ENCODE data around the gene KIF18A.

KIF18A gene

GRCh38 chr11:28038775-28039174 is 69.2 kb downstream of the KIF18A start:
- no peak for DNase-seq

- DNase-seq, result no peak
Observed at GRCh38 chr11:28026634-28027290, 81.2 kb downstream of the KIF18A start.

DNA sequence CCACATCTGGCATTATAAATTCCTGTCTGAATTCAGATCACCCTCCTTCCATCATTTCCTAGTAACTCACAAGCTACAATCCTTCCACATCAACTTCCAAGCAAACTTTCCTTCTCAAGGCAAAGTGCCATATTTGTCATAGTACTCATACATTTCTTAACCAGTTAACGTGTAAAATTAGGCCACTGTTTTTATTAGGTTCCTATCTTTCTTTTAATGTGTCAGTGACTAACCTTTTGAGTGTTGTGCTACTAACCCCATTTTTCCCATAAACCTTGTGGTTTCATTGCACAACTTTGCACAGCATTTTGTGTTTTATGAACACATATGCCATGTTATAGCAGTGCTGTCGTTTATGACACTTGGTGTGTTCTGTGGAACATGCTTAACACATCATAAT is 90.1 kb downstream of the KIF18A start:
- DNase-seq, result no peak

GRCh38 chr11:28011813-28012212 is 96.1 kb downstream of the KIF18A start:
- DNase-seq, result no peak

- DNase-seq, result no peak
Observed at GRCh38 chr11:28009996-28010395, 98.0 kb downstream of the KIF18A start.

DNA sequence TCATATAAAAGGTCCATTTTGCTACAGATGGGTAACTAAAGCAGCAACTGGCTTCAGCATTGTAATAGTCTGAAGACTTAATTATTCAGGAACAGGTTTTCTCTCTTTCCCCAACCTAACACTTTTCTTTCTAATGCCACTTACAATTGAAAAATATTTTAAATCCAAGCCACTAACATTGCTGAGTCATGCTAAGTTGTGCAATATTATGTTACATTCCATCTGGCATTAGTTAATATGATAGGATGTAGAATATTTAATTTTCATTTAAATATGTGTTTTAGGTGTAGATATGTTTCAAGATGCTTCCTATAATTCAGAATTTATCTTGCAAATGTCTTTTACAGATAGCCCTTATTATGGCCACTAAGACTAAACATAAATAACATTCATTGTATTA is 98.6 kb downstream of the KIF18A start:
- DNase-seq, result no peak

DNA sequence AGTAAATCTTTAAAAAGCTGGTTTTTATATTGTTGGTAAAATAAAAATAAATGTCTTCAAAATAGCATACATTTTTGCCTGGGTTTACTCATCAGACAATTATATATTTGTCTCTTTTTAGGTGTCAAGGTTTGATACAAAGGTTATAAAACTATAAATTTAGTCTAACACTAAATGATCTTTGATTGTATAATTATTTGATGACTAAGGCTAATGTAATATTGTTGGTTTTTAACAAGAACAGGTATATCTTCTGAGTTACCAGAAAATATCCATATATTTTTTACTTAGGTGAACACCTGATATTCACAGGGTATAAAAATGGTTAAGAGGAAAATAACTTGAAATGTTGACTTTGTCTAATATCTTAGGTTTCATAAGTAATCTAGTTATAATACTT is 104.3 kb downstream of the KIF18A start:
- no peak for DNase-seq

DNA sequence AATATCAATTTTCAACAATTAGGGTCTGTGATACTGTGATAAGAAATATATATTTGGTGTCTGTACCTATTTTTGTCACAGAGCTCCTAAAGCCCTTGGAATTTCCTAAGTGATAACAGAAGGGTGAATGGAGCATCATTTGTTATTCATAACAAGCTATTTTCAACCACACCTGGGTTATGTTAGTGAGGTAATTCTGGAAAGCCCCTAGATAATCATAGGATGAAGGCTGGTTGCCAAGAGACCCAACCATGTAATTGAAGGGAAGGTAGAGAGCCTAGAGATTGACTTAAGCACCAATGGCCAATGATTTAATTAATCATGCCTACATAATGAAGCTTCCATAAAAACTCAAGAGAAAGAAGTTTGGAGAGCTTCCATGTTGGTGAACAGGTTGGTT is 109.4 kb downstream of the KIF18A start:
- DNase-seq, result no peak

GRCh38 chr11:27997344-27997743 is 110.6 kb downstream of the KIF18A start:
- no peak for DNase-seq

- DNase-seq, result no peak
Observed at GRCh38 chr11:27996066-27996465, 111.9 kb downstream of the KIF18A start.

- DNase-seq, result no peak
Observed at GRCh38 chr11:27995083-27995482, 112.9 kb downstream of the KIF18A start.

GRCh38 chr11:27991736-27992135 is 116.2 kb downstream of the KIF18A start:
- no peak for DNase-seq

GRCh38 chr11:27977527-27977926 is 130.4 kb downstream of the KIF18A start:
- no peak for DNase-seq

- DNase-seq, result no peak
Observed at GRCh38 chr11:27977031-27977430, 130.9 kb downstream of the KIF18A start.

DNA sequence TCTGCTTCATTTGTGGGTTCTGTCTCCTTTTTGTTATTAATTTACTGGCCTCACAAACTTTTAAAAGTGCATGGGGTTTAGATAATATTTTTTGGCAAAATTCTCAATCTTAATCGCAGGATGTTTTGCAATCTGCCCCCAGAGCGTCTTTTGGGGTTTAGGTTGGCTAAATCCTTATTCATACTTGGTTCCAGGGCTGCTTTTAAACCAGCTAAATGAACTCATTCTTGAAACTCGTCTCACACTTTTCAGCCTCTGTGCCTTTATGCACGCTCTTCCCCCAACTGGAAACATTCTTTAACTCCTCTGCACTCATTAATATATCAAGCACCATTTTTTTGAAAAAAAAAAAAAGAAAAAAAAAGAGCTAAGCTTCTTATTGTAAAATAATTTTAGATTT is 131.7 kb downstream of the KIF18A start:
- DNase-seq, result no peak

DNA sequence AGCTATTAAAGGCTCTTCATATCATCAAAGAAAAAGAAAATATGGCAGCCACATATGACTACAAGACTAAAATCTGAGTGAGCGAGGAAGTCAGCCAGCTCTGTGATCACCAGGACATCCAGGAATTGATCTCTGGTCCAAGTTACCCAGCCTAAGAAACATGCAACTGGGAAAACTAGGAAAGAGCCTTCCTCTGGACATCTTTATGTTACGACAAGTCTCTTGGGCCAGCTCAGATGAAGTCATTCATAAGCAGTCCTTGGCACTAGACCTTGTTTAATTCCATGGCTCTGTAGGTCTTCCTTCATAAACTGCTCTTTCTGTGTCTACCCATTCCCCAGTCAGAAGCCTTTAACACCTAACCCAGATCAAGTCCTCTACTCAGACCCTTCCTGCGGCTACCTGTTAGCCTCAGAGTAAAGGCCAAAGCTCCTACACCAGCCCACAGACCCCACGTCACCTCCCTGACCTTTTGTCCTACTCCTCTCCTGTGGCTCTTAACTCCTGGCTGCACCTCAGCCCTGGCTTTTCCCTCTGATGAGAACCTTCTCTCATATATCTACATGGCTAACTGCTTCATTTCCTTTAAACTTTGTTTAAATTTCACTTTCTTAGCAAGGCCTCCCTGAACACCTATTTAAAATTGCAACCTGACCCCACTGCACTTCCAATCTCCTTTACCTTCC is 134.0 kb downstream of the KIF18A start:
- no peak for DNase-seq

DNA sequence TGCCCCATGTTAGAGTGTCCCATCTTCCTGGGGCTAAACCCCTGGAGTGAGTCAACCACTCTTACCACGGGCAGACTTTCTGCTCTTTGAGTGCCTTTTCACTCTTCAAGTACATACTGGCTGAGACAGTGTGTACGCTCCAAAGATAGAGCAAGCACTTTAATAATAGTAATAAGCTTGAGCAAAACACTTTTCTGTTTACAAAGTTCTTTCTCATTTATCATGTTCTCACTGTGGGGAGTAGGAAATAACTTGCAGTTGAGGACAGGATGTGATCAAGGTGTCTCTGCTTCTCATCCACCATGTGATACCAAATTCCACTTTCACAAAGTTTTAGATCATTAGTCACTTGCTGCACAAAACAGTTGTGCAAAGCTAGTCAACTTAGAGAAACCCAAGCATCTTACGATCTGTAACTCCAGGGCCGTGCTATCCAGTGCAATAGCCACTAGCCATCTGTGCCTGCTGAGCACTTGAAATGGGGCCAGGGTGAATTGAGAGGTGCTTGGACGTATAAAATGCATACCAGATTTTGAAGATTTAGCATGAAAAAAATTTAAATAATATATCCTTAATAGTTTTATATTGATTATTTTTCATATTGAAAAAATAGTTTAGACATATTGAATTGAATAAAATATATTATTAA is 135.3 kb downstream of the KIF18A start:
- DNase-seq, result no peak

- DNase-seq, result no peak
Observed at GRCh38 chr11:27971171-27971570, 136.8 kb downstream of the KIF18A start.
